ENCODE measurements around the gene PMVK. TPM values are rescaled to one million over a fixed set of nuclear protein-coding genes. Genes with fewer than 3 reads are reported as not detected.
"Not testable (repeated sequence)": the region's sequence is repeated elsewhere in the genome, so short reads cannot be mapped to it uniquely, and the experiment has no call there.

The PMVK gene
- 10 to 100 TPM; 15.0 to 28.2 (median 21.2) TPM for total RNA-seq

- DNase-seq, result peak; percentile 98
- Histone ChIP-seq H3K4me1 (peaks cover 16 to 37% of the 10 kb centered on the region in 2 donors), H3K27ac (peak within 1 kb of the TSS; percentile 98 to 99 (median 99)), H3K36me3 (no peaks in the 10 kb centered on the region), H3K9me3 (no peaks in the 10 kb centered on the region), H3K4me3 (replicated peaks in 1 of 3) (peak within 1 kb of the TSS in 2 of 3 donors; percentile 33 to 50), H3K27me3 (no peaks in the 10 kb centered on the region)
- intact Hi-C loops (cut with DNase I), result no loop called here
- 0 to 1% methylated on average over 20 to 41 of the region's 45 CpGs for WGBS, 2 donors
- peak in 4 of 6 experiments; percentile 25 to 42 (median 31) for TF ChIP-seq CTCF (IDR thresholded peaks at IDR 0.05)
- TF ChIP-seq POLR2A (IDR thresholded peaks at IDR 0.05), result peak in 1 of 2 donors; percentile 75
Measured at GRCh38 chr1:154936555-154937084, at the start of gene PMVK. Gene PMVK (minus strand): TSS chr1:154936719. CDS start chr1:154936685, 34 bp downstream.

- Histone ChIP-seq H3K4me3 (replicated peaks in 1 of 3) (peak overlapping the region; percentile 44 to 82 (median 48)), H3K4me1 (peaks cover 15 to 20% of the 10 kb centered on the region in 2 donors), H3K27me3 (no peaks in the 10 kb centered on the region), H3K27ac (peak overlapping the region; percentile 41 to 68 (median 54)), H3K9me3 (no peaks in the 10 kb centered on the region), H3K36me3 (peaks cover 11 to 12% of the 10 kb centered on the region in 2 donors)
- intact Hi-C loops (cut with DNase I), result no loop called here
- no peak for TF ChIP-seq POLR2A (IDR thresholded peaks at IDR 0.05)
- DNase-seq, result no peak
- WGBS, 2 donors, result 7 to 12% methylated on average over 17 of the region's 17 CpGs
Measured at GRCh38 chr1:154983776-154984466, 47.4 kb upstream of the PMVK start.

GRCh38 chr1:154982897-154983648, 46.6 kb upstream of the PMVK start, which contains the start of gene FLAD1:
Gene FLAD1 (plus strand): TSS chr1:154983344. CDS start chr1:154983695, 351 bp downstream.
- Histone ChIP-seq H3K27me3 (no peaks in the 10 kb centered on the region), H3K36me3 (peaks cover 3 to 7% of the 10 kb centered on the region in 2 donors), H3K4me3 (replicated peaks in 1 of 3) (peak within 1 kb of the TSS; percentile 44 to 82 (median 48)), H3K9me3 (no peaks in the 10 kb centered on the region), H3K27ac (peak within 1 kb of the TSS; percentile 41 to 68 (median 54)), H3K4me1 (peaks cover 15 to 20% of the 10 kb centered on the region in 2 donors)
- TF ChIP-seq CTCF (IDR thresholded peaks at IDR 0.05), result no peak
- peak in 1 of 2 donors; percentile 65 for TF ChIP-seq POLR2A (IDR thresholded peaks at IDR 0.05)
- WGBS, 2 donors, result 0% methylated on average over 26 of the region's 26 CpGs
- intact Hi-C loops (cut with DNase I), result no loop called here
- DNase-seq, result peak; percentile 96 to 97

- TF ChIP-seq POLR2A (IDR thresholded peaks at IDR 0.05), result no peak
- no peak for TF ChIP-seq CTCF (IDR thresholded peaks at IDR 0.05)
- DNase-seq, result no peak
- intact Hi-C loops (cut with DNase I), result no loop called here
- WGBS, 2 donors, result 66% methylated on average over 6 of the region's 6 CpGs
- Histone ChIP-seq H3K4me1 (peaks cover 15 to 20% of the 10 kb centered on the region in 2 donors), H3K27me3 (no peaks in the 10 kb centered on the region), H3K4me3 (replicated peaks in 1 of 3) (peak overlapping the region in 1 of 3 donors; percentile 19), H3K9me3 (no peaks in the 10 kb centered on the region), H3K36me3 (no peaks in the 10 kb centered on the region), H3K27ac (no peak overlapping the region)
Measured at GRCh38 chr1:154982341-154982740, 45.8 kb upstream of the PMVK start.

- 90 to 97% methylated on average over 3 of the region's 3 CpGs for WGBS, 2 donors
- Histone ChIP-seq H3K27me3 (no peaks in the 10 kb centered on the region), H3K27ac (no peak overlapping the region), H3K9me3 (no peaks in the 10 kb centered on the region), H3K4me3 (replicated peaks in 1 of 3) (no peak overlapping the region), H3K4me1 (peaks cover 0 to 15% of the 10 kb centered on the region in 2 donors), H3K36me3 (no peaks in the 10 kb centered on the region)
- intact Hi-C loops (cut with DNase I), result no loop called here
- TF ChIP-seq POLR2A (IDR thresholded peaks at IDR 0.05) (no peak), CTCF (IDR thresholded peaks at IDR 0.05) (no peak)
- no peak for DNase-seq
Measured at GRCh38 chr1:154978360-154978759, 41.8 kb upstream of the PMVK start.

- DNase-seq; intact Hi-C loops (cut with DNase I): not testable (repeated sequence)
- H3K4me1 ChIP-seq, result peaks cover 4 to 20% of the 10 kb centered on the region in 2 donors
Measured at GRCh38 chr1:154977762-154978161, 41.2 kb upstream of the PMVK start.

More at GRCh38 chr1:154977762-154978161, 41.2 kb upstream of the PMVK start:
- H3K36me3 ChIP-seq; H3K27me3 ChIP-seq; H3K27ac ChIP-seq; H3K9me3 ChIP-seq; H3K4me3 ChIP-seq (replicated peaks in 1 of 3): not testable (repeated sequence)
- WGBS, 2 donors, result 86 to 90% methylated on average over 3 of the region's 3 CpGs

All from thyroid gland (tissue), 4 donors.